HG03025 (cell line): ENCODE data around the gene D2HGDH.

Experiments used
- ATAC-seq: cut with Tn5 transposase; IDR thresholded peaks from one replicate; pipeline ENCODE4 v1.9.1; 2021; ENCODE audit warnings: mild to moderate bottlenecking, moderate library complexity; ENCODE audit not compliant: unreplicated experiment, low FRiP score

Gene D2HGDH

DNA sequence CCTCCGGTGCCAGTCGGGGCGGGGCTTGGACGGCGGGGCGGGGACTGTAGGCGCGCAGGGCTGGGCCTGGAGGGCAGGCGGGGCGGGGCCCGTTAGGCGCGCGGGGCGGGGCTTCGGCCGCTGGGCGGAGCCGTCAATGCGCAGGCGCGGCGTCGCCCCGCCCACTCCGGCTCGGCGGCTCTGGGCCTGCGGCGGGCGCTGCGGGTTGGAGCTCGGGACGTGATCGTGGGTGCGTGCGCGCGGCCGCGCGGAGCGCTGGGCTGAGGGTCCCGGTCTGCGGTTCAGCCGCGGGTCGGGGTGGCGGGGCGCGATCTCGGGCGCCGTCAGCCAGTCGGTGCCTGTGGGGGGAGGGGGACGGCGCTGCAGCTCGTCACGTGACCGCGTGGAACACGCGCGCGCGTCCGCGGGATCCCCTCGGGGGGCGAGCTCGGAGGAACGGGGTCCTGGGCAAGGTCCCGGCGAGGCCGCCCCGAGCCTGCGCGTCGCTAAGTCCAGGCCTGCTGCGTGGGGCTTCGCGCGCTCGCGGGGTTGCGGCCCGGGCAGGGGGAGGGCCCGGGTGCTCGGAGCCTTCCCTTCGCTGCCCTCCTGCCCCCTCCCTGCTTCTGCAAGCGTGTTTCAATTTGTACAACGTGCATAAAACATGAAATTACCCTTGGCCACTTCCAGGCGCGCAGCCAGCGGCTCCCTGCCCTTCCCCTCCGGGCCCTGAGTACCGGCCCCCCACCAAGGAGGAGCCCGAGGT, at the start of gene D2HGDH:
TSS of gene D2HGDH (plus strand) at position 164 of the 742 bp plus-strand sequence. CDS start 595 bp downstream, outside the sequence.
- peak; percentile 63 for ATAC-seq

DNA sequence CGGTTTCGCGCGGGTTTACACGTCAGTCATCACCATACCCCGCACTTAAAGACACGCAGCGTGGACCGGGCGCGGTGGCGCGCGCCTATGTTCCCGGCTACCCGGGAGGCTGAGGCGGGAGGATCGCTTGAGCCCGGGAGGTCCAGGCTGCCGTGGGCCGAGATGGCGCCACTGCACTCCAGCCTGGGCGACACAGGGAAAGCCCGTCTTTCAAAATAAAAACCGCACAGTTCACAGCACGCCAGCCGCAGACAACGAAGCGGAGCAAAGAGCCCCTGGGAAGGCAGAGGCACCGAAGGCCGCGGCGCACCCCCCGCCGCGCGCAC, 48.1 kb upstream of the D2HGDH start:
- peak; percentile 17 for ATAC-seq

DNA sequence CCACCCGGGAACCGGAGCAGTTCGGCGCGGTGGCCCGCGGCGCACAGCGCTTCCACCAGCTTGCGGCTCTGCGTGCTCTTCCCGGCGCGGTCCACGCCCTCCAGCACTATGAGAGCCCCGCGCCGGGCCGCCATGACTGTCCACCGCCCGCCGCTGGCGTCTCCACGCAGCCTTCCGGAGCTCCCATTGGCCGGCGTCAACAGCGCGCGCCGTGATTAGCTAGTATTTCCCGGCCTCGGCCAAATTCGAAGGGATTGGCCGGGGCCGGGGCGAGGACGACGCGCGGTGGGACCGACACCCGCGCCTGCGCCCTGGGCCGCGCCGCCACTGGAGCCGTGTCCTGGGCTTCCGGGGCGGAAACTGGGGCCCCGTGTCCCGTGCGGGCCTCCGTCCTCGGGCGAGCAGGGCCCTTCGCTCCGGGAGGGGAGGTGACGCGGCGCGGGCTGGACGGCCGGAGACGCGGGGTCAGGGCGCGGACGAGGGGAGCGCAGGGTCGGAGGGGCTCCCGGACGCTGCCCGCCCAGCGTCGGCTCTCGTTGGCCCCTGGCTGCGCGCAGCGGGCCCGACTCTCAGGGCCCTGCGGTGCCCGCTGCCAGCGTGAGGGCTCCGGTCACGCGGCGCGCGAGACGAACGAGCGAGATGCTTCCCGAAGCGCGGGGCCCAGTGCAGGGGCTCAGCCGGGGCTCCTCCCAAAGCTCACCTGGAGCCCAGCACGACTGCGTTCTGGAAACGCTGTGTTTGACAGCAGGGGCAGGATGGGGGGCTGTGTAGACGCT, 47.6 kb upstream of the D2HGDH start, which contains the start of gene DTYMK:
TSS of gene DTYMK (minus strand) at position 166 of the 776 bp plus-strand sequence. CDS start at position 134, 32 bp downstream.
- ATAC-seq = peak; percentile 90

DNA sequence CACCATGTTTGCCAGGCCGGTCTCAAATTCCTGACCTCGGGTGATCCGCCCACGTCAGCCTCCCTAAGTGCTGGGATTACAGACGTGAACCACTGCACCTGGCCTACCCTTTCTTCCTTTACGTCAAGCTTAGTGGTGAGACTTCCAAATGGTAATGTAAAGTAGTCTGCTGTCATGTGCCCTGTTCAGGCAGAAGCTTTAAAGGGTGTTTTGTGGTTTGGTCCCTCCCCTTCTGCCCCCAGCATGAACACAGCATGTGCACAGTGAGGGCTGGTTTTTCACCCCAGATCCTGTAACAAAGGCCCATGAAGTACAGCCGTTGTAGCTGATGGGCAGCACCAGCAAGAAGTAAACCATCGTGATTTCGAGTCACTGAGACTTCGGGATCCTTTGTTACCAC, 45.1 kb upstream of the D2HGDH start:
- ATAC-seq = no peak

DNA sequence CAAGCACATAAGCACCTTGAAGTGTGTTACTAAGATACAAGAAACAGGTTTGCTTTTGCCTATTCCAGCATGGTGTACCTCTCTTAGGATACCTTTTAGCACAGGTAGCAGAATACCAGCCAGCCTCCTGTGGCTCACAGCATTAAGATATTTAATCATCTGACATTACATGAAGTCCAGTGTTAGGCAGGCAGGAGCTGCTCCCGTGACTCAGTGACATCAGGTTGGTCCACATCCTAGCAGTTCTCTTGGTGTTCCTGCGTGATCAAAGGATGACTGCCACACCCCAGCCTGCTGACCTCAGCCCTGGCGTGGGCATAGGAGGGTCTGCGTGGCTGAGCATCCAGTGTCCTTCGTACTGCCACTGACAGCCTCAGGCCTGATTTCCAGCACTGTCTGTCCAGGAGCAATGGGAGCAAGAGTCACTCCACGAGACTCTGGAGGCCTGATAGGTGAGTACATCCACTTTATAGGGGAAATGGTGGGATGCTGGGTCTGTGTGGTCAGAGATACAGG, 44.2 kb upstream of the D2HGDH start:
- ATAC-seq = no peak

DNA sequence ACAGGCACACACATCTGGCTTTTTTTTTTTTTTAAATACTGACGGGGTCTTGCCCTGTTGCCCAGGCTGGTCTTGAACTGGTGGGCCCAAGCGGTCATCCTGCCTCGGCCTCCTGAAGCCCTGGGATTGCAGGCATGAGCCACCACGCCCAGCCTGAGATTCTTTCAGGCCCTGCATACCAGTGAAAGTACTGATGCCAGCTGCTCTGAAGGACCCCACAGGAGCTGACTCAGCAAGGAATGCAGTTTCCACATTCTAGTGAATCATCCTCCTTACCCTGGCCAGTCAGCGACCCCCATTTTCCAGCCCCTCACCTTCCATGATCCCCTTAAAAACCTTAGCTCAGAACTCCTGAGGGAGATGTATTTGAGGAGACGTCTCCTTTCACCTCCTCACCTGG, 42.0 kb upstream of the D2HGDH start:
- ATAC-seq = no peak

DNA sequence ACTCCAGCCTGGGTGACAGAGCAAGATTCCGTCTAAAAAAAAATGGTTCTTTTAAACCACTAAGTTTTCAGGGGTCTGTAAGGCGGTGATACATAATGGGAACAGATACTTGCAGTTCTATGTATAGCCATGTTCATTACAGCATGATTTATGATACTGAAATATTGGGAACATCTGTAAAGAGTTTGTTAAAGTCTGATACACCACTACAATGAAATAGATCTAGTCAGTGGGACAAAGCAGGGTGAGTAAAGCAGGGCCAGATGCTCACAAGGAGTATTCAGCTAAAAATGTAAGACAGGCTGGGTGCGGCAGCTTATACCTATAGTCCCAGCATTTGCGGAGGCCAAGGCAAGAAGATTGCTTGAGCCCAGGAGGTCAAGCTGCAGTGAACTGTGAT, 38.8 kb upstream of the D2HGDH start:
- no peak for ATAC-seq

DNA sequence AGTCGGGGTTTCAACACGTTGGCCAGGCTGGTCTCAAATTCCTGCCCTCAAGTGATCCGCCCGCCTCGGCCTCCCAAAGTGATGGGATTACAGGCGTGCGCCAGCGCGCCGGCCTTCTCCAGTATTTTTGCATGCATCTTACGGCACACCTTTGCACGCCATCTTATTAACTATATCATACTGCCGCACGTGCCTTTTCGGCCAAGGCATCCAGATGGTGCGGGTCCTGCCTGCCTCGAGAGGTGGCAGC, 33.4 kb upstream of the D2HGDH start:
- ATAC-seq = no peak

DNA sequence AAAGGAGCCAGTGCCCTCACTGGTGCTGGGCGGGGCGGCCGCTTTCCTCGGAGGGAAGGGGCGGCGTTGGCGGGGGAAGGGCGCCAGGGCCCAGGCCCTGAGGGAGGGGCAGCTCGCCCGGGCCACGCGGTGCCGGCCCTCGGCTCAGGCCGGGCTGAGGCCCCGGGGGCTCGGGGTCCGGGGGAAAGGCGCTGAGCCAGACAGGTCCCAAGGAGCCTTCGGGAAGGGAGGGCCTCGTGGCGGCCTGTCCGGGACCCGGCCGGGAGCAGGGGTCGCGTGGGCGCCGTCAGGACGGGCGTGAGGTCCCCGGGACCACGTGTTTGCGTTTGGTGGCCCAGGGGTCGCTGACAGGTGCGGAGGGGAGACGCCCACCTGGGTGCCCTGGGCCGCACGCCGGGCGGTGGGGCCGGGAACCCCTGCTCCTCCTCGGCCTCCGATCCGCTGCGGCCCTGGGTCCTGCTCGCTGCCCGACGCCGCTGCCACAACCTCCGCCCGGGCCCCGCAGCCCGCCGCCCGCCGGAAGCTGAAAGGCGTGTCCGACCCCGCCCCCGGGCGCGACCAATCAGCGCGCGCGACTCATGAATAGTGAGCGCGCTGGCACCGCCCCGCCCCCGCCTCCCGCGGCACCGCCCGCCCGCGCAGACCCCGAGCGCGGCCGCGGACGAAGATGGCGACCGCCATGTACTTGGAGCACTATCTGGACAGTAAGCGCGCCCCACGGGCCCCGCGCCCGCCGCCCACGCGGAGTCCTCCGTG, 32.9 kb upstream of the D2HGDH start, which contains the start of gene ING5:
TSS of gene ING5 (plus strand) at position 641 of the 756 bp plus-strand sequence. CDS start at position 668, 27 bp downstream.
- peak; percentile 56 for ATAC-seq

DNA sequence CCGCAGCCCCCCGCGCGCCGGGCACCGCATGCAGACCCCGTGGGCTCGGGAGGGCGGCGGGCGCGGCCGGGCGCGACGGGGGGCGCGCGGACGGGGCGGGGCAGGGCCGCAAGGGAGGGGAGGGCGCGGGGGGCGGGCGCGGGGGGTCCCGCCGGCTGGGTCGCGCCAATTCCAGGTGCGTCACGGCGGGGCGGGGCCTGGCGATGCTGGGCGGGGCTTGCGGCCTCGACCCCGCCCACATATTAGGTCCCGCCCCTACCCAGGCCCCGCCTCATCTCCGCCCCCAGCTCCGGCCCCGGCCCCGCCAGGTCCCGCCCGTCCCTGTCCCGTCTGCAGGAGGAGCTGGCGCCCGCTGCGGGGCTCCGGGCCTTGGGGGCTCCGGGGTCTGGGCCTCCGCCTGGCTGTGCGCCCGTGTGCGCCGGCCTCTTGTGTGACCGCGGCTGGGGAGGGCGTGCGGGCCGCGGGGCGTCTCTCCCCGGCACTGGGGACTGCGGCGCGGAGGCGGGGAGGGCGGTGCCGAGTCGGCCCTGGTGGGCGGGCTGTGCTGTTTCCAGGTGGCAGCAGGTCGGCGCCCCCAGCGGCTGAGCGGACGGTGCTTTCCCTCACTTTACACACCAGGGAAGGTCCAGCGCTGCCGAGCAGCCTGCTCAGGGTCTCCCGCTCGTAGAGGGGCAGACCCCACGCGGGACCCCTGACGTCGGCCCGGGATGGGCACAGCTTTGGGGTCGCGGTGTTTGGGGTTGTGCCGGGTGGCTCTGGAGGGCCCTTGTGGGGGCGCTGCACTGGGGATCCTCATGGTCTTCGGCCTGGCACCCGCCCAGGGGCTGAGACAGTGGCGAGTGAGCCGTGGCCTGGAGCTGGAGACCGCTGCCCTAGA, 32.0 kb upstream of the D2HGDH start:
- ATAC-seq = peak; percentile 63

DNA sequence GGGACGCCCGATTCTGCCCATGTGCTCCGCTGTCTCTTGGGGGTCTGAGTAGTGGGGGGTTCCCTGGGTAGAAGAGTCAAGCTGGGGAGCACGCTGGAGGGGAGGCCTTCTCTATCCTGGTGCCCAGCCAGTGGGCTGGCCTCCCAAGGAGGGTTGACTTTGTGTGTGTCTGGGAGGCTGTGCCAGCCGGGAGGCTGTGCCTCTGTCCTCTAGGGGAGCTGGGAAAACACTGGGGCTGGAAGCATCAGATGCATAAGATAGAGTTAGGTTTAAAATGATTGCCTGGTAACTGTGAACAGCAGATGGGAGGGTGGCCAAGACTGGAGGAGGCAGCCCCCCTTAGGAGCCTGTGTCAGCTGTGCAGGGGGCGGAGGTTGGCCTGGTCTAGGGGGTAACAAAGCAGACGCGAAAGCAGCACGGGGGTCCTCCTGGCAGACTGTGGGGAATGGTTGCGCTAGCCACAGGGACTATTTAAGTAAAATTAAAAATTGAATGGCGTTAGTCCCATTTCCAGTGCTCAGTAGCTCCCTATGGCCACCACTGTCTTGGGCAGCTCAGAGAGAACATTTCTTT, 31.3 kb upstream of the D2HGDH start:
- ATAC-seq = no peak

DNA sequence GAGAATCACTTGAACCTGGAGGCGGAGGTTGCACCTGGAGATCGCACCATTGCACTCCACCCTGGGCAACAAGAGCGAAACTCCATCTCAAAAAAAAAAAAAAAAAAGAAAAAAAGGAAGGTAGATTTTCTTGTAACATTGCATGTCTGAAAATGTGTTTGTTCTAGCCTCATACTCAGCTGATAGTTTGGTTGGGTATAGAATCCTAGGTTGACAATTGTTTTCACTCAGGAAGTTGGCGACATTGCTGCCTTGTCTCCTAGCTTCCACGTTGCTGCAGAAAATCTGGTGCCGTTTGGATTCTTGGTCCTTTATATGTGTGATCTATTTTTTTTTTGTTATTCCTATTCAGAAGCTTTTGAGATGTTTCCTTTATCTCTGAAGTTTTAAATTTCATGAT, 27.9 kb upstream of the D2HGDH start:
- no peak for ATAC-seq

DNA sequence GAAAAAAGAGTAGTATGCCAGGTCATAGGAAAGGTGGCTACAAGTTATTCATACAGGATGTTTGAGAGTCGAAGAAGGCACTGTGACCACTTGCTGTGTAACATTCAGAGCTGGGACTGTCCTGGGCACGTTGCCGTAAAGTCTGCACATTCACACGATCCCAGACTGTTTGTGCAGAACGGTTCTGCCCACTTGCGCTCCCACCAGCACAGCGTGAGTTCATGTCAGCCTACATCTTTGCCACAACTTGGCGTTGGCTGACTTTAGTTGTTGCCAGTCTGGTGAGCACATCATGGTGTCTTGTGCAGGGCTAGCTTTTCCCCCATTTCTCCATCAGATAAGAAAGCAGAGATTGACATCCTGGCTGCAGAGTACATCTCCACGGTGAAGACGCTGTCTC, 25.6 kb upstream of the D2HGDH start:
- ATAC-seq = no peak

DNA sequence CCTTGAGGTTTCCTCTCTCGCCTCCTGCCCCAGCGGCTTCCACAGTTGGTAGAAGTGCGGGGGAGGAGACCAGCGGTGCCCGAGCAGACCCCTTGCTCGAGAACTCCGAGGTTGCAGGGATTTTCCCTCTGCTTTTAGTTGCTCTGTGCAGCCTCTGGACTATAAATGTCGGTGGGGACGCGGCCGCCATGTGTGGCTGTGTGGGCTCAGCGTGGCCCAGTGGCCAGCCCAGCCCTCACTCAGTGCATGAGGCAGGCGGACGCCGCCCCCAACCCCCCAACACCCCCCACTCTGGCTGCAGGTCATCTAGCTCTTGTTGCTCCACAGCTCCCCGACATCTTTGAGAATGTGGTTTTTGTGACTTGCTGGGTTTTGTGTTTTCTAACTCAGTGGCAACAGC, 15.3 kb upstream of the D2HGDH start:
- ATAC-seq = no peak

DNA sequence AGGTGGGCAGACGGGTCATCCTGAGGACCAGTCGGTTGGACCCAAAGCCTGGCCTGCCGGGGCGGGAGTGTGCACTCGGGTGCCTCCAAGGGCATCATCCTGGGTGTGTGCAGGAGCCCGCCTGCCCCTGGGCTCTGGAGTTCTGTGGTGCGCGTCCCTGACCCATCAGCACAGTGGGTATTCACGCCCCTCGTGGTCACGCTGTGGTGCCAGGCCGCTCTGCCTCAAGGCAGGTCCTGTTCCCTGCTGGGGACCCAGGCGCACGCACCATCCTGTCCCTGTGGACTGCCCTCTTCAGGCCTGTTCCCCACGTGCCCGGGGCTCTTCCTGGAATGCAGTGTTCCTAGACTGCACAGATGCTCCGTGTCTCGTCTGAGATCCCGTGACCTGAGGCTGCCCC, 14.3 kb upstream of the D2HGDH start:
- ATAC-seq = no peak

DNA sequence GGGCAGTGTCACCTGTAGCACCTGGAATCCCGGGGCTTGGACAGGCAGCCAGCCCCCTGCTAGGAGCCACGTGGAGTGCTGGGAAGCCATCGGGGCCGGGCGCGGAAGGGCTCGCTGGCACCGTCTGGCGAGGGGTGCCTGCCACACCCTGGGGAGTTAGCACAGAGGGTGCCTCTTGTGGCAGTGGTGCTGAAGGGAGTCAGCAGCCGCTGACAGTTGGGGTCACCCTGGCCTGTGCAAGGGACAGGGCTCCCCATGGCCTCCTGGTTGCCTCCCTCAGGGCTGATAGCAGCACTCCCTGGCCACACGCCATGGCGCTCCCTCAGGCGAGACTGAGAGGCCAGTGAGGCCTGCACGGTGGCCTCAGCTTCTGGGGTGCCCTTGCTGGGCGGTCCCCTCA, 13.9 kb upstream of the D2HGDH start:
- no peak for ATAC-seq

DNA sequence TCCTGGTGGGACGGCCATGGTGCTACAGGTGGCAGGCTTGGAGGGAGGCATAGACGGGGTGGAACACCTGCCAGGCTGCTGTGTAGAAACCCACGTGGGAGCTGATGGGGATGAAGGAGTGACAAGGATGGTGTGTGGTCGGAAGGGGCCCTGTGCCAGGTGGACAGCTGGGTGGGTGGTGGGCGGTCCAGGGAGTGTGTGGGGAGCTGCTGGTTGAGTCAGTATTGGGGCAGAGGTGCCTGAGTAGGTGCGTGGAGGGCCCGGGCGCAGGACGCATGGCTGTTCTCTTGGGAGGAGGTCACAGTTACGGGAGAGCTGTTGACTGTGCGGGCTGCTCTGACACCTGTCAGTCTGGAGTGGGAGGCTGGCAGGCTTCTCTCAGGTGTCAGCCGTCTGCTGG, 12.6 kb upstream of the D2HGDH start:
- no peak for ATAC-seq

DNA sequence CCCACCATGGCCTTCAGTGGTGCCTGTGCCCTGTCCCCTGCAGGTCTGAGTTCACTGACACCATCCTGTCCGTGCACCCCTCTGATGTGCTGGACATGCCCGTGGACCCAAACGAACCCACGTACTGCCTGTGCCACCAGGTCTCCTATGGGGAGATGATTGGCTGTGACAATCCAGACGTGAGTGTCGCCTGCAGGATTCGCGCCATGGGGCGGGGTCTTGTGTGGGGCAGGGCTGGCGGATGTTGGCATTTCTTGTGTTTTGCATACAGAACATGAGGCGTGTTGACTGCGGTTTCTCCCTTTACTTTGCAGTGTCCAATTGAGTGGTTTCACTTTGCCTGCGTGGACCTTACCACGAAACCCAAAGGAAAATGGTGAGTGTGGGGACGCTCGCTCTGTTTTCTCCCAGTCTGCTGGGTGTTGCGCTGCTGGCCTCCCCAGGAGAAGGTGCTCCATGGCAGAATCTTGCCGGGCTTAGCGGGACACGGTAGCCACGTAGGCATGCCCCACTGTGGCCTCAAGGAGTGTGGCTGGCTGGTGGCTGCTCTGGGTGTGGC, 11.5 kb upstream of the D2HGDH start:
- ATAC-seq = no peak

DNA sequence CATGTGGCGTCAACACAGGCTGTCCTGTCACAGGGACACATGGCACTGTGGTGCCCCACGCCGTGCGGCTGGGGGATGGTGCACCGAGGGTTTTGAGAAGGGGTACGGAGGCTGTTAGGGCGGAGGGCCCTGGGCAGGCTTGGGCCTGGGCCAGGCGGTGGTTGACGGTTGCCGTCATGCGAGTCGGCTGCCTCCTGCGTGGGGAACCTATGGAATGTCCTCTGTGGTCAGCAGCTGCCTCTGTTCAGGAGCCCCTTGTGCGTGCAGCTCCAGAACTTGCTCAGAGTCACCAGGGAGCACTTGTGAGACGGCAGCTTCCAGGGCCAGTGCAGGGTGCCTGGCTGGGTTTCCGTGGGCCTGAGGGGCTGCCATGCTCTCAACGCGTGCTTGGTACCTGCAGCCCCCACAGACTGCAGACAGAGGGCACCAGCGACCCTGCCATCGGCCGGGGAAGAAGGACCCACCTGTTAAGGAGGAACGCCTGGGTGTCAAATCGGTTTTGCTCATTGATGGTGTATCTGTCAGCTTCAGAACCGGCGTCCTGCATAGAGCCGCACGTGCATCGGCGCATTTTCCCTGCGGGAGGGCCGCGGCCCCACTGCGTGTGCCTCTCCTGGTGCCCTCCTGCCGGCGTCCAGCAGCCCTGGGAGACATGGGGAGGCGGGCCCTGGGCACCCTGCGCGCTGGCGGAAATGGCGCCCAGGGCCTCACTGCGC, 10.0 kb upstream of the D2HGDH start:
- no peak for ATAC-seq
